SK-N-SH (cell line): Measurements from ENCODE around the gene NOL4L. TPM values are rescaled to one million over a fixed set of nuclear protein-coding genes. Genes with fewer than 3 reads are reported as not detected.

ENCODE experiments used
- CTCF ChIA-PET: fragments of 300-600, 350-600 bp; formaldehyde crosslinking; extraction: SDS; loops from one replicate; lab custom pipeline; 2021; lab: Yijun Ruan, JAX
- POLR2A ChIA-PET: fragments of 350-600 bp; sonication (Branson Sonifier 250); formaldehyde crosslinking; extraction: SDS; loops from one replicate; lab custom pipeline; 2020; ENCODE audit warnings: antibody characterized with exemption, inconsistent platforms; lab: Yijun Ruan, JAX
- DNase-seq: peaks from one replicate; pipeline ENCODE4 v3.0.0; 2012
- H2AFZ ChIP-seq: fragments of 200-600 bp; sonication (generic); 2 replicates; pipeline ENCODE4 v1.8.1; 2016; ENCODE audit warnings: antibody characterized with exemption, mild to moderate bottlenecking, low read depth
- H3F3A ChIP-seq: fragments of 200-600 bp; sonication (generic); replicated peaks from 2 replicates; pipeline ENCODE3; 2016; ENCODE audit warnings: antibody characterized with exemption, mild to moderate bottlenecking; ENCODE audit not compliant: insufficient read depth
- H3K27ac ChIP-seq, 2 experiments: fragments of 200-500 bp in 1 of 2; fragments of 200-600 bp in 1 of 2; sonication (Bioruptor generic) in 1 of 2; sonication (generic), shearing (Covaris generic) in 1 of 2; 2 replicates each; pipeline versions ENCODE4 v1.5.1 to v1.6.1; 2014 to 2016; ENCODE audit warnings: low read depth in 2 of 2, inconsistent platforms in 1 of 2, low read length in 1 of 2, mild to moderate bottlenecking in 1 of 2, mixed read lengths in 1 of 2
- H3K27me3 ChIP-seq: fragments of 200-600 bp; sonication (generic), shearing (Covaris generic); 2 replicates; pipeline ENCODE4 v1.6.1; 2016; ENCODE audit warnings: mixed run types; ENCODE audit not compliant: insufficient read depth
- H3K36me3 ChIP-seq, 2 experiments: fragments of 200-500 bp in 1 of 2; fragments of 200-600 bp in 1 of 2; sonication (Bioruptor generic) in 1 of 2; sonication (generic) in 1 of 2; replicated peaks in 1 of 2; 2 replicates each; pipeline versions ENCODE3 to v1.5.1; 2014 to 2016; ENCODE audit warnings: low read length in 1 of 2, mild to moderate bottlenecking in 1 of 2; ENCODE audit not compliant: insufficient read depth in 2 of 2, control insufficient read depth in 1 of 2
- H3K4me1 ChIP-seq, 2 experiments: fragments of 200-500 bp in 1 of 2; fragments of 200-600 bp in 1 of 2; sonication (Bioruptor generic) in 1 of 2; sonication (generic), shearing (Covaris generic) in 1 of 2; 2 replicates each; pipeline versions ENCODE4 v1.5.1 to v1.6.1; 2014 to 2016; ENCODE audit warnings: low read depth in 1 of 2, low read length in 1 of 2, mixed run types in 1 of 2; ENCODE audit not compliant: insufficient read depth in 2 of 2, control insufficient read depth in 1 of 2
- H3K4me2 ChIP-seq: fragments of 200-600 bp; sonication (generic), shearing (Covaris generic); 2 replicates; pipeline ENCODE4 v1.6.1; 2017; ENCODE audit warnings: mixed run types
- H3K4me3 ChIP-seq, 2 experiments: fragments of 200-500 bp in 1 of 2; fragments of 200-600 bp in 1 of 2; sonication (Bioruptor generic) in 1 of 2; sonication (generic), shearing (Covaris generic) in 1 of 2; 2 replicates each; pipeline versions ENCODE4 v1.5.1 to v1.8.1; 2014 to 2016; ENCODE audit warnings: low read depth in 2 of 2, inconsistent platforms in 1 of 2, low read length in 1 of 2, mild to moderate bottlenecking in 1 of 2, mixed read lengths in 1 of 2, moderate library complexity in 1 of 2
- H3K79me2 ChIP-seq: fragments of 200-600 bp; sonication (generic); 2 replicates; pipeline ENCODE4 v1.8.1; 2017; ENCODE audit warnings: mild to moderate bottlenecking; ENCODE audit not compliant: insufficient read depth
- H3K9ac ChIP-seq: fragments of 200-600 bp; sonication (generic); 2 replicates; pipeline ENCODE4 v1.6.1; 2017; ENCODE audit warnings: mixed run types
- H3K9me2 ChIP-seq: fragments of 200-600 bp; sonication (generic); 2 replicates; pipeline ENCODE4 v1.6.1; 2017; ENCODE audit warnings: mixed run types
- H3K9me3 ChIP-seq: fragments of 200-600 bp; sonication (generic); 2 replicates; pipeline ENCODE4 v1.6.1; 2017; ENCODE audit warnings: mixed run types, mild to moderate bottlenecking, moderate library complexity
- H4K20me1 ChIP-seq: fragments of 200-600 bp; sonication (generic); 2 replicates; pipeline ENCODE4 v1.6.1; 2017; ENCODE audit warnings: mild to moderate bottlenecking, mixed run types; ENCODE audit not compliant: insufficient read depth
- ELF1 ChIP-seq: IDR thresholded peaks from 2 replicates; pipeline ENCODE4 v1.4.0; 2012
- EP300 ChIP-seq, 2 experiments: IDR thresholded peaks; 2 replicates each; pipeline versions ENCODE4 v1.4.0 to v1.6.1; 2012; ENCODE audit warnings: borderline replicate concordance in 1 of 2, low read depth in 1 of 2, low read length in 1 of 2
- EZH2phosphoT487 ChIP-seq: fragments of 200-600 bp; sonication (generic); IDR thresholded peaks from 2 replicates; pipeline ENCODE4 v1.6.1; 2017; ENCODE audit warnings: low read depth, mixed run types, mild to moderate bottlenecking, antibody characterized with exemption, moderate library complexity, borderline replicate concordance
- FOXJ3 ChIP-seq: sonication (generic); formaldehyde crosslinking; IDR thresholded peaks from 2 replicates; pipeline ENCODE4 v1.5.1; 2020; ENCODE audit warnings: mild to moderate bottlenecking, missing genetic modification reagents
- FOXM1 ChIP-seq: IDR thresholded peaks from 2 replicates; pipeline ENCODE4 v1.4.0; 2012; ENCODE audit warnings: low read depth, mild to moderate bottlenecking
- GABPA ChIP-seq: IDR thresholded peaks from 2 replicates; pipeline ENCODE4 v1.4.0; 2012; ENCODE audit warnings: low read depth, mild to moderate bottlenecking
- JUND ChIP-seq: IDR thresholded peaks from 2 replicates; pipeline ENCODE4 v1.4.0; 2012
- MXI1 ChIP-seq: IDR thresholded peaks from 2 replicates; pipeline ENCODE4 v1.6.1; 2012; ENCODE audit warnings: mild to moderate bottlenecking, low read depth, low read length, improper control_type of control experiment
- RAD21 ChIP-seq: IDR thresholded peaks from 2 replicates; pipeline ENCODE4 v1.6.1; 2012; ENCODE audit warnings: mild to moderate bottlenecking, low read length
- RCOR1 ChIP-seq: fragments of 150-350 bp; IDR thresholded peaks from 2 replicates; pipeline ENCODE4 v1.6.1; 2017; ENCODE audit warnings: antibody characterized with exemption, low read length
- SMC3 ChIP-seq: IDR thresholded peaks from 2 replicates; pipeline ENCODE4 v1.6.1; 2012; ENCODE audit warnings: low read depth, low read length, improper control_type of control experiment
- TAF1 ChIP-seq: IDR thresholded peaks from 2 replicates; pipeline ENCODE4 v1.6.1; 2012; ENCODE audit warnings: low read depth, mild to moderate bottlenecking, low read length, moderate library complexity, borderline replicate concordance
- TEAD4 ChIP-seq: IDR thresholded peaks from 2 replicates; pipeline ENCODE4 v1.4.0; 2012; ENCODE audit warnings: mild to moderate bottlenecking, borderline replicate concordance; ENCODE audit not compliant: insufficient read depth
- WGBS: methylation state at CpG from one replicate; pipeline ENCODE4 v1.1.6; 2017; ENCODE audit warnings: low lambda C conversion rate; 5-methylcytosine and 5-hydroxymethylcytosine counted together
- polyA plus RNA-seq, 3 experiments: library from polyadenylated mRNA; depleted of rRNA; stranded (reverse); fragments of >200 nt; gene quantifications; 2 replicates each; pipeline ENCODE4 v1.2.3, GENCODE V29; 2012
- TF ChIP-seq, protein P1 (sequence below): IDR thresholded peaks from 2 replicates; pipeline ENCODE4 v1.4.0; 2012; ENCODE audit warnings: low read depth, borderline replicate concordance
- TF ChIP-seq, protein P2 (sequence below): fragments of 150-350 bp; IDR thresholded peaks from 2 replicates; pipeline ENCODE4 v1.6.1; 2017; ENCODE audit warnings: antibody characterized with exemption, low read length, low read depth, borderline replicate concordance
- TF ChIP-seq, protein P3 (sequence below): IDR thresholded peaks from 2 replicates; pipeline ENCODE4 v1.6.1; 2012; ENCODE audit warnings: mild to moderate bottlenecking, low read depth, low read length, moderate library complexity
- TF ChIP-seq, protein P4 (sequence below): fragments of 200-600 bp; sonication (generic); IDR thresholded peaks from 2 replicates; pipeline ENCODE4 v1.6.1; 2017; ENCODE audit warnings: antibody characterized with exemption, mild to moderate bottlenecking, moderate library complexity

Gene NOL4L
- polyA plus RNA-seq, 1 of the 3 experiments (the other 2 are of a cell fraction): 14.3 TPM

DNA sequence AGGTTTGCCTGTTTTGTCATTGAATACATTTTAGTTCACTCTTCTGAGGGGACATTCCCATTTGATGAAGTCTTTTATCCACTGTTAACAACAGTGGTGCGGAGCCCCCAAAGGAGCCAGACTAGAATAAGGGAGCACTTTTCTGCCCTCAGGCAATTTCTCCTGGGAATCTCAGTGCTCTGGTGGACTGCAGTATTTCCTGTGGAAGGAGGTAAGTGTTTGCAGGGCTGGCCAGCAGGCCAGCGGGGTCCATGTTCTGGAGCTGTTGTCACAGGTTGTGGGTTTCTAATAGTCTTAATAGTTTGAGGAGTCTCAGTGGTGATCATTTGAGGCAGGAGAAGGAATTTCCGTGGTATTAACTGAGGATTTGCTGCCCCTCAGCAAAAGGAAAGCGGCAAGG is 143.5 kb downstream of the NOL4L start (continued):
- TF ChIP-seq MXI1: no peak
- no peak for TF ChIP-seq ELF1
- no peak for TF ChIP-seq GABPA
- TF ChIP-seq, protein P1, sequence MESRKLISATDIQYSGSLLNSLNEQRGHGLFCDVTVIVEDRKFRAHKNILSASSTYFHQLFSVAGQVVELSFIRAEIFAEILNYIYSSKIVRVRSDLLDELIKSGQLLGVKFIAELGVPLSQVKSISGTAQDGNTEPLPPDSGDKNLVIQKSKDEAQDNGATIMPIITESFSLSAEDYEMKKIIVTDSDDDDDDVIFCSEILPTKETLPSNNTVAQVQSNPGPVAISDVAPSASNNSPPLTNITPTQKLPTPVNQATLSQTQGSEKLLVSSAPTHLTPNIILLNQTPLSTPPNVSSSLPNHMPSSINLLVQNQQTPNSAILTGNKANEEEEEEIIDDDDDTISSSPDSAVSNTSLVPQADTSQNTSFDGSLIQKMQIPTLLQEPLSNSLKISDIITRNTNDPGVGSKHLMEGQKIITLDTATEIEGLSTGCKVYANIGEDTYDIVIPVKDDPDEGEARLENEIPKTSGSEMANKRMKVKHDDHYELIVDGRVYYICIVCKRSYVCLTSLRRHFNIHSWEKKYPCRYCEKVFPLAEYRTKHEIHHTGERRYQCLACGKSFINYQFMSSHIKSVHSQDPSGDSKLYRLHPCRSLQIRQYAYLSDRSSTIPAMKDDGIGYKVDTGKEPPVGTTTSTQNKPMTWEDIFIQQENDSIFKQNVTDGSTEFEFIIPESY: no peak

DNA sequence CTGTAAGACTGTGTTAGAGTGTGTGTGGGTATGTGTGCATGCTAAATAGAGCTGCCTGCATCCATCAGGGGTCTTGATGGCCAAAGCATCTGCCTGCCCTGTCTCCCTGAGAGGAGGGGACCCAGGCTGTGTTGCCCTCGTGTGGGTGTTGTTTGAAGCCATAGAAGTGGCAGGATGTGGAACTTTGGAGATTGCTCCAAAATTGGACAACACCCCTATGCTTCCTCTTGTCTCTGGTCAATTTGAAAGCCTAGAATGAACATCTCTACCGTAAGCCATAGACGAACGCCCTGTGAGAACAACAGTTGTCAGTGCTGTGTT is 144.4 kb downstream of the NOL4L start:
- ChIA-PET POLR2A (interaction anchor here (1.1 kb wide), 1 partner anchor 9 kb away, joined by 4 read pairs; no protein-coding TSS in a partner anchor), CTCF (interaction anchor here (1.0 to 2.7 kb wide), 3 partner anchors 10 to 15 kb away, joined by 3 to 8 read pairs (median 6); no protein-coding TSS in a partner anchor)
- H3F3A ChIP-seq: peaks cover 25% of the 10 kb centered on the region
- no peaks in the 10 kb centered on the region for H3K9me2 ChIP-seq
- H4K20me1 ChIP-seq: peaks cover 21% of the 10 kb centered on the region; the same call in 1 of the 2 replicates
- TF ChIP-seq, protein P2, sequence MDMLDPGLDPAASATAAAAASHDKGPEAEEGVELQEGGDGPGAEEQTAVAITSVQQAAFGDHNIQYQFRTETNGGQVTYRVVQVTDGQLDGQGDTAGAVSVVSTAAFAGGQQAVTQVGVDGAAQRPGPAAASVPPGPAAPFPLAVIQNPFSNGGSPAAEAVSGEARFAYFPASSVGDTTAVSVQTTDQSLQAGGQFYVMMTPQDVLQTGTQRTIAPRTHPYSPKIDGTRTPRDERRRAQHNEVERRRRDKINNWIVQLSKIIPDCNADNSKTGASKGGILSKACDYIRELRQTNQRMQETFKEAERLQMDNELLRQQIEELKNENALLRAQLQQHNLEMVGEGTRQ: no peak
- no peak for TF ChIP-seq TAF1
- TF ChIP-seq RCOR1: no peak
- no peak for TF ChIP-seq RAD21
- TF ChIP-seq, protein P3, sequence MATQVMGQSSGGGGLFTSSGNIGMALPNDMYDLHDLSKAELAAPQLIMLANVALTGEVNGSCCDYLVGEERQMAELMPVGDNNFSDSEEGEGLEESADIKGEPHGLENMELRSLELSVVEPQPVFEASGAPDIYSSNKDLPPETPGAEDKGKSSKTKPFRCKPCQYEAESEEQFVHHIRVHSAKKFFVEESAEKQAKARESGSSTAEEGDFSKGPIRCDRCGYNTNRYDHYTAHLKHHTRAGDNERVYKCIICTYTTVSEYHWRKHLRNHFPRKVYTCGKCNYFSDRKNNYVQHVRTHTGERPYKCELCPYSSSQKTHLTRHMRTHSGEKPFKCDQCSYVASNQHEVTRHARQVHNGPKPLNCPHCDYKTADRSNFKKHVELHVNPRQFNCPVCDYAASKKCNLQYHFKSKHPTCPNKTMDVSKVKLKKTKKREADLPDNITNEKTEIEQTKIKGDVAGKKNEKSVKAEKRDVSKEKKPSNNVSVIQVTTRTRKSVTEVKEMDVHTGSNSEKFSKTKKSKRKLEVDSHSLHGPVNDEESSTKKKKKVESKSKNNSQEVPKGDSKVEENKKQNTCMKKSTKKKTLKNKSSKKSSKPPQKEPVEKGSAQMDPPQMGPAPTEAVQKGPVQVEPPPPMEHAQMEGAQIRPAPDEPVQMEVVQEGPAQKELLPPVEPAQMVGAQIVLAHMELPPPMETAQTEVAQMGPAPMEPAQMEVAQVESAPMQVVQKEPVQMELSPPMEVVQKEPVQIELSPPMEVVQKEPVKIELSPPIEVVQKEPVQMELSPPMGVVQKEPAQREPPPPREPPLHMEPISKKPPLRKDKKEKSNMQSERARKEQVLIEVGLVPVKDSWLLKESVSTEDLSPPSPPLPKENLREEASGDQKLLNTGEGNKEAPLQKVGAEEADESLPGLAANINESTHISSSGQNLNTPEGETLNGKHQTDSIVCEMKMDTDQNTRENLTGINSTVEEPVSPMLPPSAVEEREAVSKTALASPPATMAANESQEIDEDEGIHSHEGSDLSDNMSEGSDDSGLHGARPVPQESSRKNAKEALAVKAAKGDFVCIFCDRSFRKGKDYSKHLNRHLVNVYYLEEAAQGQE: no peak
- TF ChIP-seq, protein P1: no peak
- no peak for TF ChIP-seq JUND
- TF ChIP-seq SMC3: no peak
- TF ChIP-seq FOXJ3 (CRISPR knock-in tag): no peak
- no peak for TF ChIP-seq EP300 (IDR thresholded peaks at IDR 0.05; ENCODE audit: borderline replicate concordance in 1 of 2, low read depth in 1 of 2, low read length in 1 of 2)
- TF ChIP-seq, protein P4, sequence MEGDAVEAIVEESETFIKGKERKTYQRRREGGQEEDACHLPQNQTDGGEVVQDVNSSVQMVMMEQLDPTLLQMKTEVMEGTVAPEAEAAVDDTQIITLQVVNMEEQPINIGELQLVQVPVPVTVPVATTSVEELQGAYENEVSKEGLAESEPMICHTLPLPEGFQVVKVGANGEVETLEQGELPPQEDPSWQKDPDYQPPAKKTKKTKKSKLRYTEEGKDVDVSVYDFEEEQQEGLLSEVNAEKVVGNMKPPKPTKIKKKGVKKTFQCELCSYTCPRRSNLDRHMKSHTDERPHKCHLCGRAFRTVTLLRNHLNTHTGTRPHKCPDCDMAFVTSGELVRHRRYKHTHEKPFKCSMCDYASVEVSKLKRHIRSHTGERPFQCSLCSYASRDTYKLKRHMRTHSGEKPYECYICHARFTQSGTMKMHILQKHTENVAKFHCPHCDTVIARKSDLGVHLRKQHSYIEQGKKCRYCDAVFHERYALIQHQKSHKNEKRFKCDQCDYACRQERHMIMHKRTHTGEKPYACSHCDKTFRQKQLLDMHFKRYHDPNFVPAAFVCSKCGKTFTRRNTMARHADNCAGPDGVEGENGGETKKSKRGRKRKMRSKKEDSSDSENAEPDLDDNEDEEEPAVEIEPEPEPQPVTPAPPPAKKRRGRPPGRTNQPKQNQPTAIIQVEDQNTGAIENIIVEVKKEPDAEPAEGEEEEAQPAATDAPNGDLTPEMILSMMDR: no peak
- TF ChIP-seq EZH2phosphoT487: no peak
- no peak for TF ChIP-seq FOXM1
- no peak for TF ChIP-seq TEAD4
- peaks cover 60 to 84% of the 10 kb centered on the region in 2 experiments for H3K36me3 ChIP-seq
- H2AFZ ChIP-seq: no peak overlapping the region
- H3K4me2 ChIP-seq: no peak overlapping the region
- no peak for DNase-seq
- H3K9me3 ChIP-seq: no peaks in the 10 kb centered on the region
- peaks cover 6% of the 10 kb centered on the region; the same call in 1 of the 2 replicates for H3K79me2 ChIP-seq
- 86% methylated on average over 4 of the region's 4 CpGs for WGBS
- H3K4me1 ChIP-seq: peaks cover 0 to 19% of the 10 kb centered on the region in 2 experiments; a peak in 3 of 4 replicates
- no peak overlapping the region for H3K4me3 ChIP-seq
- H3K27me3 ChIP-seq: no peaks in the 10 kb centered on the region
- H3K27ac ChIP-seq: no peak overlapping the region; a peak in 1 of 4 replicates
- H3K9ac ChIP-seq: no peak overlapping the region
